NCI-H2196 (cell line): ENCODE data around the gene MSH3.
"Not testable (repeated sequence)": the region's sequence is repeated elsewhere in the genome, so short reads cannot be mapped to it uniquely, and the experiment has no call there.

ENCODE experiments used
- DNase-seq: peaks from one replicate; lab custom pipeline; 2025; ENCODE audit not compliant: unreplicated experiment; lab: John Stamatoyannopoulos, UW

The MSH3 gene

GRCh38 chr5:80884929-80885328, 230.5 kb downstream of the MSH3 start:
- no peak for DNase-seq

GRCh38 chr5:80885396-80886000, 231.0 kb downstream of the MSH3 start:
- DNase-seq = no peak

DNA sequence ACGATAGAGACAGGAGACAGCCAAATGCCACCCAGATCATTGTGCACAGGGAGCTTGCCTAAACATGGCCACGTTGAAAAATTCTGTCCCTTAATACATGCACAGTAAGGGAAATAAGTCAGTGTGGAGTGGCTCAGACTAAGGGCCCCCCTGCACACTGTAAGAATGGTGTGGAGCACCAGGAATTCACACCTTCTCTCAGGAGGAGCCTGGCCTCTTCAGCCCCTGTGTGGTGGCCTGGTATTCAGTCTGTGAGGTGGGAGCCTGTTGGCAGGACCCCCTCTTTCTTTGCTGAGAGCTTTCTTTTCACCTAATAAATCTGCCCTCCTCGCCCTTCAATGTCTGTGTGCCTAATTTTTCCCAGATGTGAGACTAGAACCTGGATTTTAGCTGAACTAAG, 239.6 kb downstream of the MSH3 start:
- no peak for DNase-seq

DNA sequence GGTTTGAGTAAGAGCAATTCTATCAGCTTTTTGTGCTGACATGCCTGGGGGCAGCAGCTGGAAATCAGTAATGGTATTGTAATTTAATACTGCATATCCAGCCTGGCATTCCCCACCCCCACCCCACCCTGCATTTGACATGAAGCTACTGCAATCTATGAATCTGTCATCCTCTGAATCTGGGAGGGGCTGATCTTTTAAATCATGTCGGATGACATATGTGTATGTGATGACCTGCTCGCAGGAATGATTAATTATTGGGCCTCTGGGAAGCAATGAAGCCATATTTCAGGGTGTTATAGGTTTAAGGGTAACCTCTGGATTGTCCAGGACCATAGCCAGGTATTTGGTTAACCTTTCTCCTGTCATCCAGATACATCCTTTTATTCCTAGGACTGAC, 241.1 kb downstream of the MSH3 start:
- no peak for DNase-seq

GRCh38 chr5:80902624-80903023, 248.2 kb downstream of the MSH3 start:
- not testable (repeated sequence) for DNase-seq

- DNase-seq = no peak
Measured at GRCh38 chr5:80904533-80905187, 250.2 kb downstream of the MSH3 start.

DNA sequence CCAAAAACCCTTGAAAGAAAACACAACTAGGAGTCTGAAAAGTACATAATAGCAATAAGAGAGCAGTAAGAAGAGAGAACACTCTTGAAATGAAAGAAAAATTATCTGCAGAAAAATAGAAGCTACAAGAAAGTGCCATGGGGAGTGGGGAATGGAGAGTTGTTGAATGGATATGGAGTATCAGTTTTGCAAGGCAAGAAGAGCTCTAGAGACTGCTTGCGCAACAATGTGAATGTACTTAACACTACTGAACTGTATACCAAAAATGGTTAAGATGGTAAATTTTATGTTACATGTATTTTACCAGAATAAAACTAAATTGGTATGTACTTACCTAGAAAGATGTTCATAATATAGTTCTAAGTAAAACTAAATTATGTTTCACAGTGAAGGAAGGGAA, 251.0 kb downstream of the MSH3 start:
- DNase-seq = no peak

DNA sequence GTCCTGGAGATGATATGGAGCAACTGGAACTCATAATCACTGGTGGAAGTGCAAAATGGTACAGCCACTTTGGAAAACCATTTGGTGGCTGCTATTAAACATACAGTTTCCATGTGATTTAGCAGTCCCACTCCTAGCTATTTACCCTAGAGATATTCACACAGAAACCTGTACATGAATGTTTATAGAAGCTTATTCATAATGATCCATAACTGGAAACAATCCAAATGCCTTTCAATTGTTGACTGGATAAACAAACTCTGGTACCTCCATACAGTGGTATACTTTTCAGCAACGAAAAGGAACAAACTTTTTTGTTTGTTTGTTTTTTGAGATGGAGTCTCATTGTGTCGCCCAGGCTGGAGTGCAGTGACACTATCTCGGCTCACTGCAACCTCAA, 258.0 kb downstream of the MSH3 start:
- DNase-seq = no peak

DNA sequence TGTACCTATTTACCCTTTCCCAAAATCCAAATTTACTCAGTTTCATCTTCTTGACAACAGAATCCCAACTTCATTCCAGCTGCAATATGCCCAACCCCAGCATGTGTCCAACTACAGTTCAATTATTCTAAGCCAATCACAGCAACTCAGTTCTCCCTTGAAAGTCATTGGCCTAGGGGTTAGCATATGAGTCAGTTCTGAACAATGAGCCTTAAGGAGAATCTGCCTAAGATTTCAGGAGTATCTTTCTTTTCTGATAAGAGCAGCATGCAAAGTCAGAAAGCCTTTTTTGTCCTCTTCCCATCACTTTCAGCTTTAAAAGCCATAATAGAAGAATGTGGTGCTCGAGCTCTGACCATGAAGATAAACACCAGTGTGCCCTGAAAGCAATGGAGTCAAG, 261.3 kb downstream of the MSH3 start:
- no peak for DNase-seq

- no peak for DNase-seq
Measured at GRCh38 chr5:80916676-80917075, 262.2 kb downstream of the MSH3 start.

DNA sequence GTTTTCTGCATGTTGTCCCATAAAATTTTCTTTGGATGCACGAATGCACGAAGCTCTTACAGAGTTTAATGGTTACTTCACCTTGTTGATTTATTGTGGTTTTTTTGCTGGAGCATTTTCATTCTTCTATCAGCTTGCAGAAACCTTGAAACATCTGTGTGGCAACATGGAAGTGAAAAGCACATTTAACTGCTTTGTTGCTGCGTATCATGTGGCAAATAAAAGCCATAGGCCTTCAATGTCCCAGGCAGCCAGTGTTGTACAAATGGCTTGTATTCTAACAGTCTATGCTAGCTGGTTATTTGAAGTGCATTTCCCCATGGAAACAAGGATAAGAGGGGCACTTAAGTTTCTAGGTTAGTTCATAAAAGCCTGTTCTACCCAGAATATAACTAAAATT, 263.2 kb downstream of the MSH3 start:
- no peak for DNase-seq

GRCh38 chr5:80919678-80920196, 265.3 kb downstream of the MSH3 start:
- DNase-seq = no peak

GRCh38 chr5:80920333-80920732, 265.9 kb downstream of the MSH3 start:
- DNase-seq = no peak

- DNase-seq = no peak
Measured at GRCh38 chr5:80921026-80921425, 266.6 kb downstream of the MSH3 start.

GRCh38 chr5:80925931-80926330, 271.5 kb downstream of the MSH3 start:
- DNase-seq = no peak
